OCI-LY1 (cell line): ENCODE results near the gene TAF7L.

Experiments
- H2AFZ ChIP-seq: fragments of 200-600 bp; sonication (generic), shearing (Covaris generic); 2 replicates; pipeline ENCODE4 v1.6.0; 2014; ENCODE audit warnings: antibody characterized with exemption, mild to moderate bottlenecking, low read length
- H3F3A ChIP-seq: fragments of 200-600 bp; sonication (generic), shearing (Covaris generic); 2 replicates; pipeline ENCODE4 v1.6.0; 2014; ENCODE audit warnings: mild to moderate bottlenecking, antibody characterized with exemption, low read length, moderate library complexity; ENCODE audit not compliant: insufficient read depth
- H3K27ac ChIP-seq: fragments of 200-600 bp; sonication (generic); 2 replicates; pipeline ENCODE4 v1.5.1; 2014; ENCODE audit warnings: low read length, mixed run types, mild to moderate bottlenecking, low read depth; ENCODE audit not compliant: poor library complexity, severe bottlenecking
- H3K27me3 ChIP-seq: fragments of 200-600 bp; sonication (generic); 2 replicates; pipeline ENCODE4 v1.6.0; 2014; ENCODE audit warnings: antibody characterized with exemption, mild to moderate bottlenecking, low read length, moderate library complexity; ENCODE audit not compliant: insufficient read depth
- H3K36me3 ChIP-seq: fragments of 200-600 bp; sonication (generic); 2 replicates; pipeline ENCODE4 v1.6.1; 2014; ENCODE audit warnings: mild to moderate bottlenecking, antibody characterized with exemption, low read length, moderate library complexity, mixed read lengths; ENCODE audit not compliant: insufficient read depth
- H3K4me1 ChIP-seq: fragments of 200-600 bp; sonication (generic); 2 replicates; pipeline ENCODE4 v1.5.1; 2014; ENCODE audit warnings: mild to moderate bottlenecking, low read length, moderate library complexity; ENCODE audit not compliant: insufficient read depth, severe bottlenecking
- H3K4me2 ChIP-seq: fragments of 200-600 bp; sonication (generic), shearing (Covaris generic); 2 replicates; pipeline ENCODE4 v1.6.1; 2014; ENCODE audit warnings: low read length
- H3K4me3 ChIP-seq: fragments of 200-600 bp; sonication (generic); 2 replicates; pipeline ENCODE4 v1.5.1; 2014; ENCODE audit warnings: low read length, low read depth, mild to moderate bottlenecking, mixed read lengths; ENCODE audit not compliant: poor library complexity, severe bottlenecking
- H3K79me2 ChIP-seq: fragments of 200-600 bp; shearing (Covaris generic); 2 replicates; pipeline ENCODE4 v1.6.1; 2016; ENCODE audit warnings: mixed run types, low read length, mixed read lengths; ENCODE audit not compliant: insufficient read depth
- H3K9ac ChIP-seq: fragments of 200-600 bp; sonication (generic), shearing (Covaris generic); 2 replicates; pipeline ENCODE4 v1.6.1; 2014; ENCODE audit warnings: mild to moderate bottlenecking, low read length, mixed read lengths
- H3K9me2 ChIP-seq: fragments of 200-600 bp; sonication (generic), shearing (Covaris generic); 2 replicates; pipeline ENCODE4 v1.6.1; 2014; ENCODE audit warnings: low read depth, mild to moderate bottlenecking, low read length, mixed read lengths
- H3K9me3 ChIP-seq: fragments of 200-600 bp; shearing (Covaris generic); 2 replicates; pipeline ENCODE4 v1.6.1; 2014; ENCODE audit warnings: low read length, mixed read lengths
- H4K20me1 ChIP-seq: fragments of 200-600 bp; sonication (generic), shearing (Covaris generic); 2 replicates; pipeline ENCODE4 v1.6.0; 2016; ENCODE audit warnings: mild to moderate bottlenecking, low read length; ENCODE audit not compliant: insufficient read depth
- EZH2 ChIP-seq: fragments of 200-600 bp; sonication (generic), shearing (Covaris generic); IDR thresholded peaks from 2 replicates; pipeline ENCODE4 v1.8.0; 2017; ENCODE audit warnings: borderline replicate concordance, mixed run types, mild to moderate bottlenecking, antibody characterized with exemption, low read length, moderate library complexity, mixed read lengths
- TF ChIP-seq, protein P1 (sequence below): fragments of 200-600 bp; sonication (generic), shearing (Covaris generic); IDR thresholded peaks from 2 replicates; pipeline ENCODE4 v1.5.1; 2017; ENCODE audit warnings: mild to moderate bottlenecking, antibody characterized with exemption, low read length, moderate library complexity, mixed read lengths

TAF7L gene

DNA sequence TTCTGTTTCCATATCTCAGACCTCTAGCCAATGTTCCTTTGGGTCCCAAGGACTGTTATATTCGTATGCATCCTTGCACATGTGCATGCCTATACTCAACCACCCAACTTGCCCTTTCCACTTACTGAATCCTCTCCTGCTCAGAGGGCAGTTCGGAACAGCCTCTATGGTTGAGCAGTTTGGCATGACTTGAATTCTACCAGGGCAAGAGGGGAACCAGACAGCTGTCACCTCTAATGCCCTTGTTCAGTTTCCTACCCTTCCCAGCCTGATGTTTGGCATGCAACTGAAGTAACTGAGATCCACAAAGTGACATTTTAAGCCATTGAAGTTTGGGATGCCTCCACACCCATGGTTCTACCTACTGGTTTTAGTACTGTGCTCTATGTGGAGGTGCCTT lies 54.1 kb downstream of the TAF7L start:
- Histone ChIP-seq H3K9me3 (no peaks in the 10 kb centered on the region), H3K27me3 (no peaks in the 10 kb centered on the region), H3K27ac (no peak overlapping the region), H3K4me3 (no peak overlapping the region), H3K36me3 (no peaks in the 10 kb centered on the region; the same call in 1 of the 2 replicates), H3K4me2 (no peak overlapping the region), H3F3A (no peaks in the 10 kb centered on the region), H3K9me2 (no peaks in the 10 kb centered on the region), H4K20me1 (no peaks in the 10 kb centered on the region), H2AFZ (no peak overlapping the region), H3K79me2 (no peaks in the 10 kb centered on the region), H3K4me1 (no peaks in the 10 kb centered on the region), H3K9ac (no peak overlapping the region)
- no peak for TF ChIP-seq EZH2
- TF ChIP-seq, protein P1, sequence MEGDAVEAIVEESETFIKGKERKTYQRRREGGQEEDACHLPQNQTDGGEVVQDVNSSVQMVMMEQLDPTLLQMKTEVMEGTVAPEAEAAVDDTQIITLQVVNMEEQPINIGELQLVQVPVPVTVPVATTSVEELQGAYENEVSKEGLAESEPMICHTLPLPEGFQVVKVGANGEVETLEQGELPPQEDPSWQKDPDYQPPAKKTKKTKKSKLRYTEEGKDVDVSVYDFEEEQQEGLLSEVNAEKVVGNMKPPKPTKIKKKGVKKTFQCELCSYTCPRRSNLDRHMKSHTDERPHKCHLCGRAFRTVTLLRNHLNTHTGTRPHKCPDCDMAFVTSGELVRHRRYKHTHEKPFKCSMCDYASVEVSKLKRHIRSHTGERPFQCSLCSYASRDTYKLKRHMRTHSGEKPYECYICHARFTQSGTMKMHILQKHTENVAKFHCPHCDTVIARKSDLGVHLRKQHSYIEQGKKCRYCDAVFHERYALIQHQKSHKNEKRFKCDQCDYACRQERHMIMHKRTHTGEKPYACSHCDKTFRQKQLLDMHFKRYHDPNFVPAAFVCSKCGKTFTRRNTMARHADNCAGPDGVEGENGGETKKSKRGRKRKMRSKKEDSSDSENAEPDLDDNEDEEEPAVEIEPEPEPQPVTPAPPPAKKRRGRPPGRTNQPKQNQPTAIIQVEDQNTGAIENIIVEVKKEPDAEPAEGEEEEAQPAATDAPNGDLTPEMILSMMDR, result no peak

DNA sequence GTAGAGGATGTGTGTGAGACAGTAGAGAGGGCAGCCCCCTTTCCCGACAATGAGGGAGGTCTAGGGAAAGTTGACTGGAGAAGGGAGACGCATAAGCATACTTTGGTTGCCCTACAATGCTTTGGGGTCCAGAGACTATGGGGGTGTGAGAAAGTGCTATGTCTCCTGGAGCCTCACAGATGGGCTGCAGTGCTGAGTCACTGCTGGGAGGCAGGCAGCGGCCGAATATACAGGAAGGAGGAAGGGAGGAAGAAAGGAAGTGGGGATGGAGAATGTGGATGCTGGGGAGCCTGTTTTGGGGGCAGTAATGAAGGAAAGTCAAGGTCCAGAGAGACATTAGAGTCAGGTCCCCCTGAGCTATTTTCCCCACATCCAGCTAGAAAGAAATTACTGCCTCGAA lies 58.8 kb downstream of the TAF7L start:
- Histone ChIP-seq H3K4me3 (no peak overlapping the region), H3K9ac (no peak overlapping the region), H3K79me2 (no peaks in the 10 kb centered on the region), H3K9me2 (no peaks in the 10 kb centered on the region), H3F3A (no peaks in the 10 kb centered on the region), H3K27ac (no peak overlapping the region), H3K9me3 (no peaks in the 10 kb centered on the region), H4K20me1 (no peaks in the 10 kb centered on the region), H2AFZ (no peak overlapping the region), H3K4me1 (no peaks in the 10 kb centered on the region), H3K4me2 (no peak overlapping the region), H3K36me3 (no peaks in the 10 kb centered on the region), H3K27me3 (no peaks in the 10 kb centered on the region)
- TF ChIP-seq, protein P1, result no peak
- no peak for TF ChIP-seq EZH2

DNA sequence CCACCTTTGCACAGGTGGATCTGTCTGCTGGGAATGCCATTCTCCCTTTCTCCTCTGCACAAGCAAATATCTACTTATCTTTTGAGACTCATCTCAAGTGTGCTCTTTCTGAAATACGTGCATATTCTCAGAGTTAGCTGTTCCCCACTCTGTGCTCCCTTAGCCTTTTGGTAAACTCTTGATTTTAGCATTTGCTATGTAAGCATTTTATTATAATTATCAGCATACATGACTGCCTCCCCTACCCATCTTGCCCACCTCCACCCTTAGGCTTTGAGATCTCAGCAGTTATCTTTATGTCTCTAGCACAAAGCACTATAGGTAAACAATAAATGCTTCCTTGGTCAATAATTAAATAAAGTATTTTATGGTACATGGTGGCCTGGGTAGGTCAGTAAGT lies 60.1 kb downstream of the TAF7L start:
- Histone ChIP-seq H3F3A (no peaks in the 10 kb centered on the region), H3K4me1 (no peaks in the 10 kb centered on the region), H3K79me2 (no peaks in the 10 kb centered on the region), H3K4me3 (no peak overlapping the region), H3K4me2 (no peak overlapping the region), H3K27me3 (no peaks in the 10 kb centered on the region), H4K20me1 (no peaks in the 10 kb centered on the region), H2AFZ (no peak overlapping the region), H3K27ac (no peak overlapping the region), H3K36me3 (no peaks in the 10 kb centered on the region), H3K9me2 (no peaks in the 10 kb centered on the region), H3K9ac (no peak overlapping the region), H3K9me3 (no peaks in the 10 kb centered on the region)
- no peak for TF ChIP-seq EZH2
- TF ChIP-seq, protein P1, result no peak
